Spleen (tissue), 7 donors: ENCODE data around the gene KCNQ1.

Source experiments
- POLR2A ChIP-seq, 3 donors: fragments of 450-650 bp; IDR thresholded peaks; one replicate each; pipeline ENCODE4 v1.5.1; 2017; ENCODE audit warnings: antibody characterized with exemption in 3 of 3, mild to moderate bottlenecking in 1 of 3
- TF ChIP-seq, protein P1 (sequence below), 11 experiments: fragments of 200-600 bp in 7 of 11; fragments of 450-650 bp in 4 of 11; sonication (generic) in 4 of 11; IDR thresholded peaks in 8 of 11; conservative IDR thresholded peaks in 3 of 11; 1 replicate in 7 of 11; 2 replicates in 4 of 11; pipeline versions ENCODE4 v1.4.0 to v1.8.0; 2016 to 2021; ENCODE audit warnings: antibody characterized with exemption in 11 of 11, inconsistent platforms in 4 of 11, mild to moderate bottlenecking in 1 of 11
- donor health status: DM: no; HTN: no; CAD: no; lungs with moderate emphysema.
- donor health status: DM: no; HTN: no; CAD: no.
- donor health status: DM: no; HTN: no; CAD: no.

DNA sequence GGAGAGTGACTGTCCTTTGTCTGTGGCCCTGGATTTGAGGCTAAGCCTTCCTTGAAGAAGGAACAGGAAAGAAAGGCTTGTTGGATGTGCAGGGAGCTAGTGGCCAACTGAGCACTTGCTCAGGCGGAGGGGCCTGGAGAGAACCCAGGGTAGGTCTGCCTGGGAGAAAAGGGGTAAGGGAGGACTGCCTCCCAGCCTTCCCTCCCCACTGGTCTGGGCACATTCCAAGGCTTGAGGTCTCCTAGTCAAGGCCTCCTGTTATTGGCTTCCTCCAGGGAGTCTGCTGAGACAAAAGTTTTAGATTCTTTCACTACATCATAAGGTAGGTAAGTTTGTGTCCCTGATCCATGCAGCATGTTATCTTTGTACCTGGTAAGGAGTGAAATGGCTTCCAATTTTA is 239.8 kb downstream of the KCNQ1 start:
- TF ChIP-seq, protein P1, sequence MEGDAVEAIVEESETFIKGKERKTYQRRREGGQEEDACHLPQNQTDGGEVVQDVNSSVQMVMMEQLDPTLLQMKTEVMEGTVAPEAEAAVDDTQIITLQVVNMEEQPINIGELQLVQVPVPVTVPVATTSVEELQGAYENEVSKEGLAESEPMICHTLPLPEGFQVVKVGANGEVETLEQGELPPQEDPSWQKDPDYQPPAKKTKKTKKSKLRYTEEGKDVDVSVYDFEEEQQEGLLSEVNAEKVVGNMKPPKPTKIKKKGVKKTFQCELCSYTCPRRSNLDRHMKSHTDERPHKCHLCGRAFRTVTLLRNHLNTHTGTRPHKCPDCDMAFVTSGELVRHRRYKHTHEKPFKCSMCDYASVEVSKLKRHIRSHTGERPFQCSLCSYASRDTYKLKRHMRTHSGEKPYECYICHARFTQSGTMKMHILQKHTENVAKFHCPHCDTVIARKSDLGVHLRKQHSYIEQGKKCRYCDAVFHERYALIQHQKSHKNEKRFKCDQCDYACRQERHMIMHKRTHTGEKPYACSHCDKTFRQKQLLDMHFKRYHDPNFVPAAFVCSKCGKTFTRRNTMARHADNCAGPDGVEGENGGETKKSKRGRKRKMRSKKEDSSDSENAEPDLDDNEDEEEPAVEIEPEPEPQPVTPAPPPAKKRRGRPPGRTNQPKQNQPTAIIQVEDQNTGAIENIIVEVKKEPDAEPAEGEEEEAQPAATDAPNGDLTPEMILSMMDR (IDR thresholded peaks at IDR 0.05 in 8 of 11, conservative IDR thresholded peaks at IDR 0.05 in 3 of 11): no peak
- TF ChIP-seq POLR2A (IDR thresholded peaks at IDR 0.05): no peak
